ENCODE measurements around the gene COP1. TPM values are rescaled to one million over a fixed set of nuclear protein-coding genes. Genes with fewer than 3 reads are reported as not detected.

Gene COP1
- total RNA-seq, 1 donor from 2014 or later, result 38.7 TPM

DNA sequence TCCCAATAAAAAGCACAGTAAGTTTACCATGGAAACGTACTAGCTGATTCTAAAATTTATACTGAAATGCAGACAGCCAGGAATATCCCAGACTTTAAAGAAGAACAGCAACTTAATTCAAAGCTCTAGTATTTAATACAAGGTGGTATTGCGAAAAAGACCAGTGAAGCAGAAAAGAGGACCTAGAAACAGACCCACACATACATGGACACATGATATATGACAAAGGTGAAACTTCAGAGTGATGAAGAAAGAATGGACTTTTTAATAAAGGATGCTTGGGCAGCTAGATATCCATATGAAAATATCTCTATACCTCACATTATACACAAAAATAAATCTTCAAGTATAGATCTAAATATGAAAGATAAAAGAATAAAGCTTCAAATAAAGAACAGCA lies 62.6 kb downstream of the COP1 start:
- Histone ChIP-seq H3K4me1 (no peaks in the 10 kb centered on the region), H3K9me3 (no peaks in the 10 kb centered on the region), H3K27ac (no peak overlapping the region), H3K36me3 (peaks cover 3% of the 10 kb centered on the region), H3K27me3 (no peaks in the 10 kb centered on the region), H3K4me3 (no peak overlapping the region)
- TF ChIP-seq, protein P1, sequence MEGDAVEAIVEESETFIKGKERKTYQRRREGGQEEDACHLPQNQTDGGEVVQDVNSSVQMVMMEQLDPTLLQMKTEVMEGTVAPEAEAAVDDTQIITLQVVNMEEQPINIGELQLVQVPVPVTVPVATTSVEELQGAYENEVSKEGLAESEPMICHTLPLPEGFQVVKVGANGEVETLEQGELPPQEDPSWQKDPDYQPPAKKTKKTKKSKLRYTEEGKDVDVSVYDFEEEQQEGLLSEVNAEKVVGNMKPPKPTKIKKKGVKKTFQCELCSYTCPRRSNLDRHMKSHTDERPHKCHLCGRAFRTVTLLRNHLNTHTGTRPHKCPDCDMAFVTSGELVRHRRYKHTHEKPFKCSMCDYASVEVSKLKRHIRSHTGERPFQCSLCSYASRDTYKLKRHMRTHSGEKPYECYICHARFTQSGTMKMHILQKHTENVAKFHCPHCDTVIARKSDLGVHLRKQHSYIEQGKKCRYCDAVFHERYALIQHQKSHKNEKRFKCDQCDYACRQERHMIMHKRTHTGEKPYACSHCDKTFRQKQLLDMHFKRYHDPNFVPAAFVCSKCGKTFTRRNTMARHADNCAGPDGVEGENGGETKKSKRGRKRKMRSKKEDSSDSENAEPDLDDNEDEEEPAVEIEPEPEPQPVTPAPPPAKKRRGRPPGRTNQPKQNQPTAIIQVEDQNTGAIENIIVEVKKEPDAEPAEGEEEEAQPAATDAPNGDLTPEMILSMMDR (IDR thresholded peaks at IDR 0.05), result no peak
- peak; percentile 38 for ATAC-seq
- DNase-seq, result no peak
- intact Hi-C loops (cut with DNase I), result no loop called here

DNA sequence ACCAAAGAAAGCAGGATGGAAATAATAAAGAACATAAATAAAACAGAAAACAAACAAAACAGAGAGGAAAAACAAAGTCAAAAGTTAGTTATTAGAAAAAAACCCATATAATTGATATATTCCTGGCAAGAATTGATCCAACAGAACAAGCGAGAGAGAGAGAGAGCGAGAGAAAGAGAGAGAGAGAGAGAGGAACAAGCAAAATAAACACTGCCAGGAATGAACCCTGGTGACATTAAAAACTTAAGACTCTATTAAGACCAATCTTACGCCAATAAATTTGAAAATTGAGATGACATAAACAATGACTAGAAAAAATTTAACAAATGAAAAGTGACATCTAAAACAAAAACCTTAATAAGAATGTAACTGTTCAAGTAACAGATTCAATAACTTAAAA lies 64.1 kb downstream of the COP1 start:
- ATAC-seq, result no peak
- no peak overlapping the region for H3K27ac ChIP-seq
- H3K4me3 ChIP-seq, result no peak overlapping the region
- H3K36me3 ChIP-seq, result peaks cover 3% of the 10 kb centered on the region
- TF ChIP-seq, protein P1 (IDR thresholded peaks at IDR 0.05), result no peak
- no peaks in the 10 kb centered on the region for H3K4me1 ChIP-seq
- H3K27me3 ChIP-seq, result no peaks in the 10 kb centered on the region
- no peaks in the 10 kb centered on the region for H3K9me3 ChIP-seq
- no peak for DNase-seq
- intact Hi-C loops (cut with DNase I), result no loop called here

DNA sequence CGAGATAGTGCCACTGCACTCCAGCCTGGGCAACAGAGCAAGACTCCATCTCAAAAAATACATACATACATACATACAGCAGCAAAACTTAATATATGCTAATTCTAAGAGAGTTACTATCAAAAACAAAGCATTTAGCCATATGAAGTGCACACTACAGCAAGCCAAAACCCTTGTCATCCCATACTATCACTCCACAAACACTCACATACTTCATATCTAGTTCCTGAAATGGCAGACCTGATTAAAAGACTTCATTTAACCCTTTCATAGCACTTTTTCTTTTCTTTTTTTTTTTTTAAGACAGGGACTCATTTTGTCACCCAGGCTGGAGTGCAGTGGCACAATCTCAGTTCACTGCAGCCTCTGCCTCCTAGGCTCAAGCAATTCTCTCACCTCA lies 65.6 kb downstream of the COP1 start:
- TF ChIP-seq, protein P1 (IDR thresholded peaks at IDR 0.05), result no peak
- Histone ChIP-seq H3K36me3 (no peaks in the 10 kb centered on the region), H3K4me3 (no peak overlapping the region), H3K9me3 (no peaks in the 10 kb centered on the region), H3K27me3 (no peaks in the 10 kb centered on the region), H3K4me1 (no peaks in the 10 kb centered on the region), H3K27ac (no peak overlapping the region)
- ATAC-seq (no peak), DNase-seq (no peak)
- intact Hi-C loops (cut with DNase I), result no loop called here

DNA sequence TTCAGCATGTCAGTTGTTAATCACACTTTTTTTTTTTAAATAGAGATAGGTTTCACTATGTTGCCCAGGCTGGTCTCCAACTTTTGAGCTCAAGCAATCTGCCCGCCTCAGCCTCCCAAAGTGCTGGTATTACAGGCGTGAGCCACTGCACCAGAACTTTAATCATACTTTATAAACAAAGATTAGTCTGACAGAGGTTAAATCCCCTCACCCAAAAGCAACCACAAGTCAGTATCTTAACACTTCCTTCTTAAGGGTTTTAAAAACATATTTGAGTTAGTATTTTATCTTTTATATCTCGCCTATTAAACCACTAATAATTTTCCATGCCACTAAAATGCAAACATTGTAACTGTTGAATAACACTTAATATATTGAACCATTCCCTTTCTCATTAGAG lies 70.2 kb downstream of the COP1 start:
- intact Hi-C loops (cut with DNase I), result no loop called here
- TF ChIP-seq, protein P1 (IDR thresholded peaks at IDR 0.05), result no peak
- H3K27ac ChIP-seq, result no peak overlapping the region

DNA sequence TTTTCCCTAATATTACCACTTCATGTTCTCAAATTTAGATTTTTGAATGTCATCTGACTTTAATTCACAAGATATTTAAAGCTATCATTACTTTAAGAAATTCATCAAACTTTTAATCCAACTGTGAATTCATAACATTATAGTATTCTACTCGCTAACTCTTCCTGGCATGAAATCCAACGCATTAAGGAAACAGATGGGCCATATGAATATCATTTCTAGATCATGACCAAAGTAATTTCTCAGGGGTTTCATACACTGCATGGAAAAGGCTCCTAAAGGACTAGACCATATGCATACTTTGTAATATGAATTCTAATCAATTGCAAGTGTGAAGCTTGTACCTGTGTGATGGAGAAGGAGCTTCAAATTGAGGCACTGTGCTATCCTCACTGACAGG lies 72.4 kb downstream of the COP1 start:
- Histone ChIP-seq H3K4me1 (no peaks in the 10 kb centered on the region), H3K27me3 (no peaks in the 10 kb centered on the region), H3K36me3 (no peaks in the 10 kb centered on the region), H3K27ac (no peak overlapping the region), H3K9me3 (no peaks in the 10 kb centered on the region), H3K4me3 (no peak overlapping the region)
- no peak for ATAC-seq
- TF ChIP-seq, protein P1 (IDR thresholded peaks at IDR 0.05), result no peak
- intact Hi-C loops (cut with DNase I), result no loop called here
- no peak for DNase-seq

More for the DNA sequence above, 70.2 kb downstream of the COP1 start:
- ATAC-seq, result no peak
- DNase-seq, result no peak
- Histone ChIP-seq H3K36me3 (no peaks in the 10 kb centered on the region), H3K4me3 (no peak overlapping the region), H3K9me3 (no peaks in the 10 kb centered on the region), H3K27me3 (no peaks in the 10 kb centered on the region), H3K4me1 (no peaks in the 10 kb centered on the region)

DNA sequence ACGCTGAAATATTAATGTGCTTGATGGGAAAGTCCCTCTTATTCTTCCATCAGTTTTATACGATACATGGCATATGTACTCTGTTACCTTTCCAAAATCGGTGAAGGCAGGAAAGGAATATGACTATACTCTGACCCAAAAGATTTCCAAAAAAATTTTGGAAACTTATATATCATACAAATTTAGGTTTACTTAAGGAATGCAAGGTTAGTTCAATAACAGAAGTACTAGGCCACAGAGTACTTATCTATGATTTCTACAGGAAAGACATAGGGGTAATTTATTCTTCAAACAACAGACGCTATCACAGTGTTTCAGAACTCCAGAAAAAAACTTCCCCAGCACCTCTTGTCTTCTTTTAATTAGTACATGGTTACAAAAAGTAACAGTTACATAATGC lies 84.8 kb downstream of the COP1 start:
- H3K4me3 ChIP-seq, result no peak overlapping the region
- H3K4me1 ChIP-seq, result no peaks in the 10 kb centered on the region
- DNase-seq, result no peak
- H3K27me3 ChIP-seq, result no peaks in the 10 kb centered on the region
- TF ChIP-seq, protein P1 (IDR thresholded peaks at IDR 0.05), result no peak
- no peak for ATAC-seq
- no peak overlapping the region for H3K27ac ChIP-seq
- intact Hi-C loops (cut with DNase I), result no loop called here
- H3K36me3 ChIP-seq, result no peaks in the 10 kb centered on the region
- peaks cover 3% of the 10 kb centered on the region for H3K9me3 ChIP-seq

Data from upper lobe of right lung (tissue), 1 donor.